ENCODE data around the gene CPSF4.

Gene CPSF4

GRCh38 chr7:99497766-99498545, 59.2 kb downstream of the CPSF4 start:
- DNase-seq, result no peak

GRCh38 chr7:99498546-99498944, 59.8 kb downstream of the CPSF4 start:
- DNase-seq, result no peak

DNA sequence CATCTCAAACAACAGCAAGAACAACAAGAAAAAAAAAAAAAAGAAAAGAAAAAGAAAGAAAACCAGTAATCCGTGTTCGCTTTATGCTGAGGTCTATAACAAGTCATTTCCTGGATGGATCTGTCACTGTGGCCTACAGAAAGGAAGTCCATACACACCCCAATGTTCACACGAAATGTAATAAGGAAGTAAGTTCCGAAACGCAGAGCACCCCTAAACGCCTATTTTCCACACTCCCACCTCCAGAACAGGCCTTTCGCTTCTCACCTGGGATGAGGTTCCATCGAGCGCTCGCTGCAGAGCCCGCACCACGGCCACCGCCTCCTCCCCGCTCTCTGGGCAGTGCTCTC, 60.6 kb downstream of the CPSF4 start:
- DNase-seq, result no peak

GRCh38 chr7:99499721-99500636, 61.2 kb downstream of the CPSF4 start, which contains the start of gene ZNF394:
Gene ZNF394, minus strand, starts transcription at chr7:99500281. Its CDS starts 188 bp downstream, at chr7:99500093.
- peak; percentile 93 for DNase-seq

- DNase-seq, result no peak
Observed at GRCh38 chr7:99500637-99501009, 61.9 kb downstream of the CPSF4 start.

DNA sequence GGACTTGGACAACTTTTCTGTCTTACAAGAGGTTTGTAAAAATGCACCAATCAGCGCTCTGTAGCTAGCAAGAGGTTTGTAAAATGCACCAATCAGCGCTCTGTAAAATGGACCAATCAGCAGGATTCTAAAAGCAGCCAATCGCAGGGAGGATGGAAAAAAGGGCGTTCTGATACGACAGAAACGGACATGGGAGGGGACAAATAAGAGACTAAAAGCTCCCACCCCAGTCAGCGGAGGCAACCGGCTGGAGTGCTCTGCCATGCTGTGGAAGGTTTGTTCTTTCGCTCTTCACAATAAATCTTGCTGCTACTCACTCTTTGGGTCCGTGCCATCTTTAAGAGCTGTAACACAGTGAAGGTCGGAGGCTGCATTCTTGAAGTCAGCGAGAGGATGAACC, 62.5 kb downstream of the CPSF4 start:
- peak; percentile 34 for DNase-seq

DNA sequence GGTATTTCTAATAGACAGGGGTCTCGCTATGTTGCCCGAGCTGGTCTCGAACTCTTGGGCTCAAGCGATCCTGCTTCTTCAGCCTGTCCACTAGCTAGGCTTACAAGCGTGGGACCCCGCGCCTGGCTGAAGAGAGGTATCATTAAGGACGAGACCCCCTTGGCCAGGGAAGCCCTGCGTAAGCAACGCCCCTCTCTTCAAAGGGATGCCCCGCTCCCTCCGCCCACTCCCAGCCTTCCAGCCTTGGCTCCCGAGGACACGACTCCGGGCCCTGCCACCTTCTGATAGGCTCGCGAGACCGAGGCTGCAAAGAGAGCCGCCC, 65.5 kb downstream of the CPSF4 start:
- no peak for DNase-seq

GRCh38 chr7:99504603-99505323, 66.0 kb downstream of the CPSF4 start, which contains the start of gene ZKSCAN5:
Gene ZKSCAN5, plus strand, starts transcription at chr7:99504662. Its CDS starts 1,383 bp downstream, at chr7:99506045.
- DNase-seq, result peak; percentile 98

- no peak for DNase-seq
Observed at GRCh38 chr7:99505324-99505662, 66.5 kb downstream of the CPSF4 start.
